ENCODE measurements around the gene EDEM1. TPM values are rescaled to one million over a fixed set of nuclear protein-coding genes. Genes with fewer than 3 reads are reported as not detected.
"Not testable (repeated sequence)": the region's sequence is repeated elsewhere in the genome, so short reads cannot be mapped to it uniquely, and the experiment has no call there.

The EDEM1 gene
- total RNA-seq, 2 donors from 2014 or later: 145 to 194 TPM

- Mint-ChIP-seq H3K9me3 (no peaks in the 10 kb centered on the region), H3K4me1 (peaks cover 6% of the 10 kb centered on the region), H3K27me3 (no peaks in the 10 kb centered on the region), H3K36me3 (ENCODE audit: low read depth) (peaks cover 49% of the 10 kb centered on the region), H3K27ac (peak overlapping the region; percentile 8), H3K4me3 (no peak overlapping the region)
- no peak for ATAC-seq (replicated peaks)
Measured at GRCh38 chr3:5221701-5222100, 34.2 kb downstream of the EDEM1 start.

GRCh38 chr3:5222283-5223005, 34.9 kb downstream of the EDEM1 start:
- peaks cover 42% of the 10 kb centered on the region for H3K36me3 Mint-ChIP-seq (ENCODE audit: low read depth)
- H3K9me3 Mint-ChIP-seq: no peaks in the 10 kb centered on the region
- no peak for ATAC-seq (replicated peaks)
- no peaks in the 10 kb centered on the region for H3K27me3 Mint-ChIP-seq
- H3K4me1 Mint-ChIP-seq: peaks cover 3% of the 10 kb centered on the region
- H3K27ac Mint-ChIP-seq: peak overlapping the region; percentile 8
- H3K4me3 Mint-ChIP-seq: no peak overlapping the region

DNA sequence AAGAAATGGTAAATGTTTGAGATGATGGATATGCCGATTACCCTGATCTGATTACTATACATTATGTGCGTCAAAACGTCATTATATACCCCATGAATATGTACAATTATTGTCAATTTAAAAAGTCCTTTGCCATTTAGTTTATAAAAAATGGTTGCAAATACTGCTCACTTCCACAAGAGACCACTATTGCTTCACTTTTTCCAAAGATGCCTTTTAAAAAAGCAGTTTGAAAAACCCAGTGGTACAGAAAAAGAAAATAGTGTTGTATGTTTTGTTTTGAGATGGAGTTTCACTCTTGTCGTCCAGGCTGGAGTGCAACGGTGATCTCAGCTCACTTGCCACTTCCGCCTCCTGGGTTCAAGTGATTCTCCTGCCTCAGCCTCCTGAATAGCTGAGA, 39.3 kb downstream of the EDEM1 start:
- Mint-ChIP-seq H3K27me3 (no peaks in the 10 kb centered on the region), H3K36me3 (ENCODE audit: low read depth) (peaks cover 5% of the 10 kb centered on the region), H3K27ac (no peak overlapping the region), H3K4me3 (no peak overlapping the region), H3K9me3 (no peaks in the 10 kb centered on the region), H3K4me1 (peaks cover 3% of the 10 kb centered on the region)
- ATAC-seq (replicated peaks): no peak

DNA sequence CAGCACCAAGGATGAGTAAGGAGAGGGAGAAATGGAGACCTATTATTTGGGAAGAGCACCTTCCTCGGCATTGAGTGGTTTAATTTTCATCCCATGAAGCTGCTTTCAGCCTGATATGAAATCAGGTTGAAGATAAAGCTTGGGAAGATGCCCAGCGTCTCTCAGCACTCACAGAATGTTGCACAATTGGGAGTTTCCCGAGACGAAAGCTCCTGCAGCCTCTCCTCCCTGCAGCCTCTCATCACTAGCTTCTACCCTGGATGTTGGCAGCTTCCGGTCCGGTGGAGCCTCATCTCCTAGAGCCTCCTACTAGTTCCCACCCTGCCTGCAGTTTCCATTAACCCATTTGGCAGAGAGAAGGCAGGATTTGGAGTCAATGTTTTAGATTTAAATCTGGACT, 40.3 kb downstream of the EDEM1 start:
- no peak for ATAC-seq (replicated peaks)

GRCh38 chr3:5229414-5229813, 41.9 kb downstream of the EDEM1 start:
- peak; percentile 31 for ATAC-seq (replicated peaks)
- Mint-ChIP-seq H3K4me3 (no peak overlapping the region), H3K9me3 (no peaks in the 10 kb centered on the region), H3K4me1 (no peaks in the 10 kb centered on the region), H3K27me3 (no peaks in the 10 kb centered on the region), H3K27ac (no peak overlapping the region), H3K36me3 (ENCODE audit: low read depth) (no peaks in the 10 kb centered on the region)

More for the DNA sequence above, 40.3 kb downstream of the EDEM1 start:
- Mint-ChIP-seq H3K36me3 (ENCODE audit: low read depth) (no peaks in the 10 kb centered on the region), H3K4me1 (no peaks in the 10 kb centered on the region), H3K27ac (no peak overlapping the region), H3K4me3 (no peak overlapping the region), H3K9me3 (no peaks in the 10 kb centered on the region), H3K27me3 (no peaks in the 10 kb centered on the region)

- Mint-ChIP-seq H3K27me3 (no peaks in the 10 kb centered on the region), H3K4me1 (no peaks in the 10 kb centered on the region), H3K27ac (no peak overlapping the region), H3K36me3 (ENCODE audit: low read depth) (no peaks in the 10 kb centered on the region), H3K4me3 (no peak overlapping the region), H3K9me3 (no peaks in the 10 kb centered on the region)
- no peak for ATAC-seq (replicated peaks)
Measured at GRCh38 chr3:5231074-5231473, 43.6 kb downstream of the EDEM1 start.

- Mint-ChIP-seq H3K27ac (no peak overlapping the region), H3K36me3 (ENCODE audit: low read depth) (no peaks in the 10 kb centered on the region), H3K27me3 (no peaks in the 10 kb centered on the region), H3K9me3 (no peaks in the 10 kb centered on the region), H3K4me3 (no peak overlapping the region), H3K4me1 (no peaks in the 10 kb centered on the region)
- no peak for ATAC-seq (replicated peaks)
Measured at GRCh38 chr3:5231487-5231886, 44.0 kb downstream of the EDEM1 start.

DNA sequence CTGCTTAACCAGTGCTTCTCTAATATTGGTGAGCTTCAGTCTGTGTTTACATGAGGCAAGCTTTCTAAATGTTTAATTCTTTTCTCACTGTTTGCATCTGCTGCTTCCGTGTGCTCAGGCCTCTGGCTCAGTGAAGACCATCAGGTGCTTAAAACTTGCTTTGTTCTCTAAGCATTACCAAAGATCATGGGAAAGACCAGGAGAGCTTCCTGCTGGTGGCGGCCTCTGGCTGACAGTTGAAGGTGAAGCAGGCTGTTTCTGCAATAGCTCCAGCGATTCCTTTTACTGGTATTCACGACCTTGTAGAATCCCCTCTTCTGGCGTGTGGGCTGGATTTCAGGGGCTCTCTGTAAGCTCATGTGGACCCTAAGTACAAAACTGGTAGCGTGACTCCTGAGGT, 45.1 kb downstream of the EDEM1 start:
- no peak for ATAC-seq (replicated peaks)
- Mint-ChIP-seq H3K36me3 (ENCODE audit: low read depth) (no peaks in the 10 kb centered on the region), H3K27ac (no peak overlapping the region), H3K9me3 (no peaks in the 10 kb centered on the region), H3K27me3 (no peaks in the 10 kb centered on the region), H3K4me3 (no peak overlapping the region), H3K4me1 (no peaks in the 10 kb centered on the region)

DNA sequence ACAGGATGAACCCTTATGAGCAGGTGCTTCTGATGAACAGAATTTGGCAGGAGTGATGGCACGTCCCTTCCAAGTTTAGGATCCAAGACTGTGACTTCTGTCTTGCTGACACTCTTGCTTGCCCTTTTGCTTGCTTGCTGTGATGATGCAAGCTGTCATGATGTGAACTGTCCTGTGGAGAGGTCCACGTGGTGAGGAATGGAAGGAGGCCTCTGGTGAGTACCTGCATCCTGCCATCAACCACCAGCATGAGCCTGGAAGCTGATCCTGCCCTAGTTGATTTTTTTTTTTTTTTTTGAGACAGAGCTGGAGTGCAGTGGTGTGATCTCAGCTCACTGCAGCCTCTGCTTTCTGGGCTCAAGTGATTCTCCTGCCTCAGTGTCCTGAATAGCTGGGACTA, 45.5 kb downstream of the EDEM1 start:
- no peaks in the 10 kb centered on the region for H3K36me3 Mint-ChIP-seq (ENCODE audit: low read depth)
- no peak overlapping the region for H3K4me3 Mint-ChIP-seq
- no peak overlapping the region for H3K27ac Mint-ChIP-seq
- ATAC-seq (replicated peaks): no peak
- H3K27me3 Mint-ChIP-seq: no peaks in the 10 kb centered on the region
- no peaks in the 10 kb centered on the region for H3K4me1 Mint-ChIP-seq
- no peaks in the 10 kb centered on the region for H3K9me3 Mint-ChIP-seq

GRCh38 chr3:5235655-5236054, 48.1 kb downstream of the EDEM1 start:
- ATAC-seq (replicated peaks): no peak
- no peak overlapping the region for H3K4me3 Mint-ChIP-seq
- H3K27ac Mint-ChIP-seq: no peak overlapping the region
- no peaks in the 10 kb centered on the region for H3K4me1 Mint-ChIP-seq
- H3K36me3 Mint-ChIP-seq (ENCODE audit: low read depth): no peaks in the 10 kb centered on the region
- H3K27me3 Mint-ChIP-seq: no peaks in the 10 kb centered on the region
- H3K9me3 Mint-ChIP-seq: no peaks in the 10 kb centered on the region

DNA sequence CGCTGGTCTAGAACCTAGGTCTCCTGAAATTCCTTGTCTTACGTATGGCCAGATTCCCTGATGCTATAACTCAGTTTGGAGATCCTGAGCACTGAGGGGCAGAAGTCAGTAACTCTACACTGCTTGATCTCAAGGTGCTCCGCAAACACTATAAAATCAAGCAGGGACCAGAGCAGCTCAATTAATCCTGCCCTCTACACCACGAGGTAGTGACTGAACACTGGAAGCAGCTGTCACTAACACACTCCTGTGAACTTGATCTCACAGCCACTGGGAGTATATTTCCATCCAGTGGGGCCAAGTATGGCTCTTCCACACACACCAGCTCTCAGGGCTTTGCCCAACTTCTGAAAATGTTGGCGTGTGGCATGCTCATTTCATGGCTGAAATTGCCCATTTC, 51.0 kb downstream of the EDEM1 start:
- no peak for ATAC-seq (replicated peaks)
- Mint-ChIP-seq H3K4me1 (no peaks in the 10 kb centered on the region), H3K36me3 (ENCODE audit: low read depth) (no peaks in the 10 kb centered on the region), H3K9me3 (peaks cover under 1% of the 10 kb centered on the region), H3K27ac (no peak overlapping the region), H3K27me3 (no peaks in the 10 kb centered on the region), H3K4me3 (no peak overlapping the region)

DNA sequence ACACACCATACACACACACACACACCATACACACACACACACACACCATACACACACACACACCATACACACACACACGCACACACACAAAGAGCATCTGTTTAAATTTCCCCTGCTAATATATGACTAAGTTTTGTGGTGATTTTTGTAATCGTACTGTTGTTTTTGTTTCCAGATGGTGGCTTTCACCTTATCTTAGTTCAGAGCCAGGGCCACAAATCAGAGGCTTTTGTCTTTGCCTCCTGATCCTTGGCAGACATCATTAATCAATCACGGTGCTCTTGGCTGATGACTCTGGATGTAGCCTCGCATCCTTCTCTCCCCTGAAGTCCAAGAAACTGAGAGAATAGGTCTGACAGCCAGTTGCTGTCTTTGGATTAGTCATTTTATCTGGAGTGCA, 52.1 kb downstream of the EDEM1 start:
- Mint-ChIP-seq H3K27ac (no peak overlapping the region), H3K27me3 (no peaks in the 10 kb centered on the region), H3K9me3 (peaks cover 6% of the 10 kb centered on the region), H3K4me1 (no peaks in the 10 kb centered on the region), H3K4me3 (no peak overlapping the region), H3K36me3 (ENCODE audit: low read depth) (no peaks in the 10 kb centered on the region)
- ATAC-seq (replicated peaks): no peak

DNA sequence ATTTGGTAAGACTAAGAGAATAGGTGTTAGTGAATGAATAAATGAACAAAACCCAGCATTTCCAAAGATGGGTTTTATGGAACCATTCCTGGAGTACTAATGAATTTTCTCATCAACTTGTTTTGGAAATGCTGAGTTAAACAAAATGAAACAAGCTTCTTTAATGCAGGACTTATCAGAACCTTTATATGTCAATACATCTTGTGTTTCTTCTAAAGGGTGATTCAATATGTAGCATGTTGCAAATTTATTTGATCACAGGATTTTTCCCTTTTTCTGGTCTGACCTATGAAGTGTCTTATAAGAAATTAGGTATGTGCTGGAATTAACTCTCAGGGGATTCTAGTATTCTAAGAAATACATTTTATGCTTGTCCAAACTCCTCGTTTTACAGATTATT, 53.2 kb downstream of the EDEM1 start:
- no peaks in the 10 kb centered on the region for H3K4me1 Mint-ChIP-seq
- H3K27me3 Mint-ChIP-seq: no peaks in the 10 kb centered on the region
- ATAC-seq (replicated peaks): no peak
- H3K36me3 Mint-ChIP-seq (ENCODE audit: low read depth): no peaks in the 10 kb centered on the region
- no peak overlapping the region for H3K4me3 Mint-ChIP-seq
- no peak overlapping the region for H3K27ac Mint-ChIP-seq
- peaks cover 6% of the 10 kb centered on the region for H3K9me3 Mint-ChIP-seq

- not testable (repeated sequence) for H3K36me3 Mint-ChIP-seq (ENCODE audit: low read depth); H3K4me3 Mint-ChIP-seq; H3K9me3 Mint-ChIP-seq
Measured at GRCh38 chr3:5242785-5243184, 55.3 kb downstream of the EDEM1 start.

GRCh38 chr3:5245927-5246326, 58.4 kb downstream of the EDEM1 start:
- Mint-ChIP-seq H3K36me3 (ENCODE audit: low read depth) (no peaks in the 10 kb centered on the region), H3K27ac (no peak overlapping the region), H3K27me3 (no peaks in the 10 kb centered on the region), H3K4me1 (no peaks in the 10 kb centered on the region), H3K4me3 (no peak overlapping the region), H3K9me3 (peaks cover 6% of the 10 kb centered on the region)
- no peak for ATAC-seq (replicated peaks)

More at GRCh38 chr3:5242785-5243184, 55.3 kb downstream of the EDEM1 start:
- not testable (repeated sequence) for H3K27me3 Mint-ChIP-seq; H3K4me1 Mint-ChIP-seq; ATAC-seq (replicated peaks); H3K27ac Mint-ChIP-seq

- Mint-ChIP-seq H3K36me3 (ENCODE audit: low read depth) (no peaks in the 10 kb centered on the region), H3K27ac (no peak overlapping the region), H3K9me3 (peaks cover 3% of the 10 kb centered on the region), H3K4me1 (no peaks in the 10 kb centered on the region), H3K4me3 (no peak overlapping the region), H3K27me3 (no peaks in the 10 kb centered on the region)
- no peak for ATAC-seq (replicated peaks)
Measured at GRCh38 chr3:5248822-5249221, 61.3 kb downstream of the EDEM1 start.
